Activated naive CD4-positive, alpha-beta T cell (primary cell): ENCODE results near the gene PRKN.
"Not testable (repeated sequence)": the region's sequence is repeated elsewhere in the genome, so short reads cannot be mapped to it uniquely, and the experiment has no call there.

Source experiments
- DNase-seq, 4 experiments: peaks; one replicate each; lab custom pipeline; 2025; lab: John Stamatoyannopoulos, UW

The PRKN gene

DNA sequence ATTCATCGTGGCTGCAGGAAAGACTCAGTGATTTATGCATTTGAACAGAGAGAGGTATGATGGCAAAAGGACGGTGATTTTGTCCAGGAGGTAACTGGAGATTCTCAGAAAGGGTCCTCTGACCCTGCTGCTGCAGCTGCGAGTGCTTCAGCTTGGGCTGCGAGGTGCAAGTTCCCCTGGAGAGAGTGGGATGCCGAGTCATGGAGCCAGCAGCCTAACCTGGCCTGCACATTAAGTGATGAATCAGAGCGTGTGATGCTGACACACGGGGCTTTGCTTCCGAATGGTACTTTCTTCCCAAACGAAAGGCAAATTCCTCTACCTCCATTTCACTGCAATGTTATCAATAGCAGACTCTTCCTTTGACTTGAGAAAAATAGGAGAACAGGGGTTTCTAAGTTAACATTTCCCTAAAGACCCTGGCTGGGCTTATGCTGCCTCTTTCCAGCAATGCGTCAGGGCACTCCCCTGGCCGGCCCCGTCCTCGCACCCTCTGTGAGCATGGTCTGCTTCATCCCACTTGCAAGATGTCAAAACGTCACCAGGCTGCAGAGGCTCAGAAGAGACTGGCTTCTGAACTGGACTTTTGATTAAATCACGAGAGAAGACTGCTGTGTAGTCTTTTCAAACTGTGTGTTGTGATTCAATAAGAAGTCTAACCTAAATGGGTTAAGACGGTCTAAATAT is 825.7 kb downstream of the PRKN start:
- DNase-seq = no peak

GRCh38 chr6:161894436-161894835 is 833.1 kb downstream of the PRKN start:
- no peak for DNase-seq

GRCh38 chr6:161891542-161891941 is 836.0 kb downstream of the PRKN start:
- DNase-seq = no peak

GRCh38 chr6:161890832-161891297 is 836.7 kb downstream of the PRKN start:
- no peak for DNase-seq

- DNase-seq = no peak
Observed at GRCh38 chr6:161890133-161890831, 837.3 kb downstream of the PRKN start.

DNA sequence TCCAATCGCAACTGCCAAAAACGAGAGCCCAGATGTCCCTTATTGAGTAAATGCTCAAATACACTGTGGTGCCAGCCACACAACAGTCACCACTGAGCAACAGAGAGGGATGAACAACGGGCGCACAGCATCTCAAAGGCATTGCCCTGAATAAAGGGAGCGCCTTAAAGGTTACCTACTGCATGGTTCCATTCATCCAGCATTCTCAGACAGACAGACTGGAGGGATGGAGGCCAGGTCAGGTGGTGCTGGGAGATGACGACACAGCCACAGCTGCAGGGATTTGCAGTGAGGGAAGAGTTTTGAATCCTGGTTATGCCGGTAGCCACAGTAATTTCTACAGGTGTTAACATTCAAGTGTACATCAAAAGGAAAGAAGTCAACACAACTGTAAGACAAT is 838.2 kb downstream of the PRKN start:
- DNase-seq = no peak

GRCh38 chr6:161886545-161886944 is 841.0 kb downstream of the PRKN start:
- DNase-seq = not testable (repeated sequence)

- no peak for DNase-seq
Observed at GRCh38 chr6:161884782-161885181, 842.8 kb downstream of the PRKN start.

DNA sequence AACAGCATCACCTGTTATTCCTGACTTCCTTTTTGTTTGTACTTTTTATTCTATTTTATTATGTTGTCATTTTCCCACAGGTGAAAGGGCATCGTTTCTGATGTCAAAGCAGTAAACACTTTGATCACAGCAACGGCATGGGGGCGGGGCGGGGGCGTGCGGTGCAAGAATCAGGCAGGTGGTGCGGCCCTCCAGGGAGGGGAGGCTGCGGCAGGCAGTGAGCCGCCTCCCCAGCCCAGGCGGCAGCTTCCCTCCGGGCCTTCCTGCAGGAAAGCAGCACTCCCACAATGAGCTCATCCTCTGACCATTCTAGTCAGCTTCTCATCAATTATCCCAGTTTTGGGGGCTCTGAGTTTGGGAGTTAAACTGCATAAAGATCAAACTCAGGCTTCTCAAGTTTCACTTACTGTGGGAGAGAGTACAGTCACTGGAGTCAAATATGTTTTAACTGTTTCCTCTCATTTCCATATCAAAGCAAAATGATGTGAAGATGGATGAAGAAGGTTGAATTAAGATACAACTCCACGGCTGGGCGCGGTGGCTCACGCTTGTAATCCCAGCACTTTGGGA is 845.3 kb downstream of the PRKN start:
- DNase-seq = no peak

- DNase-seq = no peak
Observed at GRCh38 chr6:161880056-161880455, 847.5 kb downstream of the PRKN start.

GRCh38 chr6:161876231-161876630 is 851.3 kb downstream of the PRKN start:
- DNase-seq = no peak

DNA sequence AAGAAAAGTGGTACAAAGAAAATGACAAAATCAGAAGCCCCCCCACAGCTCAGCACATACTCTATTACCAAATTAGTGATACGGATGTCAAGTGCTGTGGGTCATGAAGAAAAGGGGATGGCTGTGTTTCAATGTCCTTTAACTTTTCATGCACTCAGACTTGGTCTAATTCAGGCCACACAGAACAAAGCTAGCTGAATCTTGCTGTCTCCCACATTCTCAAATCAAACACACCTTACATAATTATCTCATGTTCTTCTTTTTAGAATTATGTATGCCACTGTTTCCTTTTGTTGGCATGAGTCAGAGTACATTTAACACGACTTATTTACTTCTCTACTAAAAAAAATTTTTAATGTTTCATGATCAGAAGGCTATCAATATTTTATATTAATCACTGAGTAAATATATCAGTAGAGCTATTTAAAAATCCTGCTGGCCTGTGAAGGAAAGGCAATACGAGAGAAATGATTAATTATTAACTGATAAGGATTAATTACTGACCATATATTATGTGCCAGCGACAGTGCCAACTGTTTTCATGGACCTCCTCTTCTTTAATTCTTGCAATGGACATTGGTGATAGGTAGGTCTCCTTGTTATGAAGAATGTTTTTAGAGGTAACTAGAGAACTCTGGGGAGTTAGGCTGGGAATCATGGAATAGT is 857.2 kb downstream of the PRKN start:
- no peak for DNase-seq

- no peak for DNase-seq
Observed at GRCh38 chr6:161869491-161869890, 858.1 kb downstream of the PRKN start.

GRCh38 chr6:161866570-161866969 is 861.0 kb downstream of the PRKN start:
- no peak for DNase-seq

- not testable (repeated sequence) for DNase-seq
Observed at GRCh38 chr6:161861061-161861460, 866.5 kb downstream of the PRKN start.

DNA sequence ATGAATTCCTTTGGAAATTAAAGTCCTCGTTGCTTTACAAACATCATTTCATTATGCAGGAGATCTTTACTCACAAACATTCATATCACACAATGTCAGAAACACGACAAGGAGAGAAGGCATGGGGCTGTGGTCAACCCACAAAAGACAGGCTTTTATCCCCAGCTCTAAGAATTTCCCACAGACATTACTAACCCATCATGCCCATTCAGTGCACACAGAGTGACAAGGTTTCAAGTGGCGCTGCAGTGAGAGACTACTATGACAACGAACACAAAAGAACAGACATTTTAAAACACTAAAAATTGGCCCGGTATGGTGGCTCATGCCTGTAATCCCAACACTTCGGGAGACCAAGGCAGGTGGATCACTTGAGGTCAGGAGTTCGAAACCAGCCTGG is 873.9 kb downstream of the PRKN start:
- no peak for DNase-seq

DNA sequence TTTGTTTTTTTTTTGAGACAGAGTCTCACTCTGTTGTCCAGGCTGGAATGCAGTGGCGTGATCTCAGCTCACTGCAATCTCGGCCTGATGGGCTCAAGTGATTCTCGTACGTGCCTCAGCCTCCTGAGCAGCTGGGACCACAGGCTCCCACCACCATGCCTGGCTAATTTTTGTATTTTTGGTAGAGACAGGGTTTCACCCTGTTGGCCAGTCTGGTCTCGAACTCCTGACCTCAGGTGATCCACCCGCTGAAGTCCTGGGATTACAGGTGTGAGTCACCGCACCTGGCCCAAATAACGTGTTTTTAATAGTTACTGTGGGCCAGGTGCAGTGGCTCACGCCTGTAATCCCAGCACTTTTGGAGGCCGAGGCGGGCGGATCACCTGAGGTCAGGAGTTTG is 876.1 kb downstream of the PRKN start:
- not testable (repeated sequence) for DNase-seq

- DNase-seq = no peak
Observed at GRCh38 chr6:161850562-161850961, 877.0 kb downstream of the PRKN start.

DNA sequence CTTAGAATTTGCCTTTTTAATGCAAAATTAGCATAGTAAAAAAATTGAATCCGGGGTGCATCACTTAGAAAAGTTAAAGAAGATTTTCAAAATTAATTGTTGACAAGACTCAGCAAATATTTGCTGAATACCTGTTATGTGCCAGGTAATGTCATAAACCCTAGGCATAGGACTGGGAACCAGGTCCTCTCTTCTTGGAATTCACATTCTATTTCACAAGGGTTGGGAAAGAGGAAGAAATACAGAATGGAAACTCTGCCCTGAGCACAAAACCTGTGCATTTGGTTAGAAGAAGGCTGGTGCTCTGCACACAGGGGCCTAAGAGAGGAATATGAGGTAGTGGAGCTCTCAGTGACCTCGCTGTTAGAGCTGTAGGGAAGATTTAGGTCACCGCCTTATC is 879.9 kb downstream of the PRKN start:
- no peak for DNase-seq

DNA sequence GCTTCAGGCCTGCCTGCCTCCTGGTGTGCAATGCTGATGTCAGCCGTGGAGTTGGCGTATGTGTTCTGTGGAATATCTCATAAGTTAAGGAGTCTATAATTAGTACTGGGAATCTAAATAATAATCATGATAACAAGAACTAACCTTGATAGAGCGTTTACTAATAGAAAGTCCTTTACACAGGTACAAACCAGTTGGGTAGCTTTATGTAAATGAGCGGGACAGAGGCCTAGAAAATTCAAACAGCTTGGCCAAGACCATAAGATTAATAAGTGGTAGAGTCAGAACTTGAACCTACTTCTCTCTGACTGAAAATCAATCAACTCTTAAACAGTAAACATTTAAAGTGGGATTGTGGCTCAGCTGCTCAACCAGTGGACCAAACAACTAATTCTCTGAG is 882.8 kb downstream of the PRKN start:
- no peak for DNase-seq

DNA sequence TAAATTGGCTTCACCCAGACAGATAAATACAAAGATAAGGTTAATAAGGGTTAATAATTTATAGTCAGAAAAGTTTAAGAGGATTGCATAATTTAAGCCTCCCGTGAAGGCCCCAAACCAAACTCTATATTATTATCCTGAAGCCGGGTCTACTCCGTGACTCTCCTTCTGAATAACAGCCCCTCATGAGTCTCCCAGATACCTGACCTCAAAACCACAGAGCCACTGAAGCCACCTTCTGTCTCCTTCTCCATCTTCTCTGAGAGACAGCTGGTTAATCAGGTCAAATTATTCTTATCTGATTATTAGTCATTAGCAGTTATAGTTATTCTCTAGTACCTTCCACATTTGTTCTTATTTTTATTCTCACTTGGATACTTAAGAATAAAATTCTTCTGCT is 884.5 kb downstream of the PRKN start:
- no peak for DNase-seq

DNA sequence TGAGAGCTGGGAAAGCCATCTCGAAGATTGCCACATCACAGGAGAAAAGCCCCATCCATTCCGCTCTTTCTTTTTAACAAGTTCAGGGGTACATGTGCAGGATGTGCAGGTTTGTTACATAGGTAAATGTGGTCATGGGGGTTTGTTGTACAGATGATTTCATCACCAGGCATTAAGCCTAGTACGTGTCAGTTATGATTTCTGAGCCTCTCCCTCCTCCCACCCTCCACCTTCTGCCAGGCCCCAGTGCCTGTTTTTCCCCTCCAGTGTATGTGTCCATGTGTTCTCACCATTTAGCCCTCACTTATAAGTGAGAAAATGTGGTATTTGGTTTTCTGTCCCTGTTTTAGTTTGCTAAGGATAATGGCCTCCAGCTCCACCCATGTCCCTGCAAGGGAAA is 887.2 kb downstream of the PRKN start:
- no peak for DNase-seq
